HG02973 (cell line): ENCODE results near the gene ZNF428.
"Not testable (repeated sequence)": the region's sequence is repeated elsewhere in the genome, so short reads cannot be mapped to it uniquely, and the experiment has no call there.

Experiments
- ATAC-seq: cut with Tn5 transposase; IDR thresholded peaks from one replicate; pipeline ENCODE4 v1.9.1; 2021; ENCODE audit warnings: moderate library complexity; ENCODE audit not compliant: unreplicated experiment

ZNF428 gene

GRCh38 chr19:43640424-43640757 lies 21.0 kb upstream of the ZNF428 start:
- ATAC-seq, result no peak

DNA sequence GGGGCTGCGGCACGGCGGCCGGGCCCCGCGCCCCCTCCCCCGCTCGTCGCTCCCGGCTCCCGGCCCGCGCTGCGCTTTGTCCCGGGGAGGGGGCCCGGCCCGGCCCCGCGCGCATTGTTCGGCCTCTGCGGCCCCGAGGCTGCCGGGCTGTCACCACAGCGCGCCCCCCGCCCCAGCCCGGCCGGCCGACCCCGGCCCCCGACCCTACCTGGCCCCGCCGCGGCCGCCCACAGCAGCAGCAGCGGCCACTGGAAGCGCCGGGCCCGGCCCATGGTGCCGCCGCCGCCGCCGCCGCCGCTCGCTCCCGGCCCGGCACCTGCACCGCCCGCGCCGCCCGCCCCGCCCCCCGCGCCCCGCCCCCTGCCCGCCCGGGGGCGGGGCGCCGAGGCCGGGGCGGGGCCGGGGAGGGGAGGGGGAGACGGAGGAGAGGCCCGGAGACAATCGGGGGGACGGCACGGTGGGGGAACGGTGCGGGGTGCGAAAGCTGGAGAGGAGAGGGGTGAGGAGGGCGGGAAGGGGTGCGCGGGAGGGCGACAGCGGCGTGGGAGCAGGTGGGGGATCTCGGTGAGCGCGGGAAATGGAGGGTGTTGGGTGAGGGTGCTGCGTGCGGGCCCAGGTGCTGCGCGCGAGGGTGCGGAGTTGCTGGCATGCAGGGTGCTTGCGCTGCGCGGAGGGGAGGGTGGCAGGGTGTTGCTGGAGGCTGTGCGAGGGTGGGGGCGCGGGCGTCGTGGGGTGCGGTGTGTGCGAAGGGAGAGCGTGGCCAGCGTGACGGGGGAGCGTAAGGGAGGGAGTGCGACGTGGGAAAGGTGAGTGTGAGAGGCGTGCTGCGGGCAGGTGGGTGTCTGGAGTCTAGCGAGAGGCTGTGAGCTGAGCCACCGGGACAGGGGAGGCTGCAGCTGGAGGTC lies 20.3 kb upstream of the ZNF428 start, which contains the start of gene CADM4:
TSS of gene CADM4 (minus strand) at position 332 of the 905 bp plus-strand sequence. CDS start at position 272, 60 bp downstream.
- ATAC-seq, result no peak

- no peak for ATAC-seq
These were observed 19.6 kb upstream of the ZNF428 start for GRCh38 chr19:43638995-43639518.

GRCh38 chr19:43638214-43638994 lies 19.0 kb upstream of the ZNF428 start:
- no peak for ATAC-seq

GRCh38 chr19:43636121-43636683 lies 16.8 kb upstream of the ZNF428 start:
- ATAC-seq, result no peak

DNA sequence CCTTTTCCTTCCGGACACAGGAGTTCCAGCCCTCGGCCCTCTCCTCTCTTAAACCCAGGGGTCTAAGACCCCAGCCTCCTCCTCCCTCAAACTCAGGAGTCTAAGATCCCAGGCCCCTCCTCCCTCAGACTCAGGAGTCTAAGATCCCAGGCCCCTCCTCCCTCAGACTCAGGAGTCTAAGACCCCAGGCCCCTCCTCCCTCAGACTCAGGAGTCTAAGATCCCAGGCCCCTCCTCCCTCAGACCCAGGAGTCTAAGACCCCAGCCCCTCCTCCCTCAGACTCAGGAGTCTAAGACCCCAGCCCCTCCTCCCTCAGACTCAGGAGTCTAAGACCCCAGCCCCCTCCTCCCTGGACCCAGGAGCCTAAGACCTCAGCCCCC lies 16.1 kb upstream of the ZNF428 start:
- ATAC-seq, result not testable (repeated sequence)

DNA sequence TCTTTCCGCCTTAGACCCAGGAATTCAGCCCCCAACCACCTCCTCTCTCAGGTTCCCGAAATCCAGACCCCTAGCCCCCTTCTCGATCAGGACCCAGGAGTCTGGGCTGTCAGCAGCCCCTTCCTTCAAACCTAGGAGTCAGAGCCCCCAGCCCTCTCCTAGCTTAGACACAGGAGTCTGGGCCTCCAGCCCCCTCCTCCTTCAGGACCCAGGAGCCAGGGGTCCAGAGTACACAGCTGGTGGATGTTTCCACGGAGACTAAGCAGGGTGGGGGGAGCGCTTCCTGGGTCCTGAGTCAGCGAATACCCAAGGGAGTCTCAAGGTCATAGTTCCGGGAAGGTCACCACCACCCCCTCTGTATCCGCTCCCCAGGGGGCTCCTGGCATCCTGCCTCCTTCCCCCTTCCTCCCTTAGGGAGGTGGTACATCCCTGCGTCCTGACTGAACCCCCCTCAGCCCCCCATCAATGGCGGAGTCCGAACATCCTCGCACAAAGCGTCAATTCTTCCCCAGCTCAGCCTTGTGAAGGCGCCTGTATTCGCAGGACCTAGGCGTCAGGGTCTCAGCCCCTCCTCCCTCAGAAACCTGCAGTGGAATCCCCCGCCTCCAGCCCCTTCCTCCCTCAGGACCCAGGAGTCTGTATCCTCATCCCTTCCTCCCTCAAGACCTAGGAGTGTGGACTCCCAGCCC lies 15.6 kb upstream of the ZNF428 start:
- ATAC-seq, result no peak

- ATAC-seq, result no peak
These were observed 15.1 kb upstream of the ZNF428 start for GRCh38 chr19:43634506-43634871.

DNA sequence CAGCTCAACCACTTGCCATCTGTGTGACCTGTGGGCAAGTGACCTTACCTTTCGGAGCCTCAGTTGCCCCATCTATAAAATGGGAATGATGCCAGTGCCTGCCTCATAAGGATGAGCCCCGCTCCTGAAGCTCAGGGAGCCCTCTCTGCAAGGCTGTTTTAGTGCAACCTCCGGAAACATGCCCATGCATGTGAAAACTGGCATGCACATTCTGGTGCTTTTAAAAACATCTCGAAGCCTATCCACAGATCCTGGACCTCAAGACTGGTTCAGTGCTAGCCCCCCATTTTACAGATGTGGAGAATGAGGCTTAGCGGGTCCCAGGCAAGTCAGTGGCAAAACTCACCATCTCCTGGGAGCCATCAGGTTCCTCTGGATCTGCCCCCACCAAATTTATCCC lies 14.6 kb upstream of the ZNF428 start:
- ATAC-seq, result no peak

DNA sequence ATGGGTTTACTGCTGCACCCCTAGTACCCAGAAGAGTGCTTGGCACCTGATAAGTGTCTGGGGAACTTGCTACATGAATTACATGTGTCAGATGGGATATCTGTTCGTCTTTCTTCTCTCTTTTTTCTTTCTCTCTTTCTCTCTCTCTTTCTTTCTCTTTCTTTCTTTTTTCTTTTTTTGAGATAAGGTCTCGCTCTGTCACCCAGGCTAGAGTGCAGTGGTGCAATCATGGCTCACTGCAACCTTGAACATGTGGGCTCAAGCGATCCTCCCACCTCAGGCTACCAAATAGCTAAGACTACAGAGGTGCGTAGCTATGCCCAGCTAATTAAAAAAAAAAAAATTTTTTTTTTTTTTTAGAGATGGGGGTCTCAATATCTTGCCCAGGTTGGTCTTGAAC lies 14.1 kb upstream of the ZNF428 start:
- no peak for ATAC-seq

DNA sequence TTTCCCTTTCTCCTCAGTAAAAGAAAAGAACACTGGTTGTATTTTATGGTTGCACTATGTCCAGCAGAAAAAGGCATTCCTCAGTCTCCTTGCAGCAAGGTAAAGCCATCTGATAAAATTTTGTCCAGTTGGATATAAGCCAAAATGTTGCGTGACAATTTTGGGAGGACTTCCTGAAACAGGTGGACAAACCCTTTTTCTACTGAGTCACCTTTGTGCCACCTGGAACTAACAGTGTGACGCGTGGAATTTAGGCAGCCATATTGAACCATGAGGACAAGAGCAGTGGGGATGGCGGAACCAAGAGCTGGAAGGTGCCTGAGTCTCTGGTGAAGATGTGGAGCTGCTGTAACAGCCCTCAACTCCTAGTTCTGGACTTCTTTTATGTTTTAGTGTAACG lies 12.1 kb upstream of the ZNF428 start:
- ATAC-seq, result no peak

GRCh38 chr19:43628646-43629326 lies 9.4 kb upstream of the ZNF428 start:
- ATAC-seq, result no peak

GRCh38 chr19:43626838-43627237 lies 7.4 kb upstream of the ZNF428 start:
- no peak for ATAC-seq

DNA sequence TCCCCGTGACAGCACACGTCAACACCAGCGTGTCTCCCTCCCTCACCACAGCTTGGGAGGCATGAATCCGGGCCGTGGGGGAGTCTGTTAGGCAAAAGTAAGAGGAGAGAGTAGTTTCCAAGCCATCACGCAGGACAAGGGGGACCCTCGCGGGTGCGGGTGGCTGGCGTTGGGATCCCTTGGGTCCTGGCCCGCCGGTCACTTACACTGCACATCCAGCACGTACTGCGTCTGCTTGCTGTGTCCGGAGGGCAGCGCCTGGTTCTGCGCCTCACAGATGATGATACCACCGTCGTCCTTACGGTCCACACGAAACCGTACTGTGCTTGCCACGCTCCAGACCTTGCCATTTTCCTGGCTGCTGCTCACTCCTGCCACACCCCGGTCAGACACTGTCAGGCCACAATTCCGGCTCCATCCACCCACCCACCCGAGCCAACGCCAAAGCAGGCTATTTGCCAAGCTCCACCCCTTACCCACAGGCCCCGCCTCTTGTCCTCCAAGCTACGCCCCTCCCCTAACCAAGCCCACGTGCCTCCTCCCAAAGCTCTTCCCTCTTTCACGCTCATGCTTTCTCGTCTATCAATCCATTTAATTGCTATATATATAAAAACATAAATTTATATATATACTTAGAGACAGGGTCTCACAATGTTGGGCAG lies 6.6 kb upstream of the ZNF428 start:
- no peak for ATAC-seq

DNA sequence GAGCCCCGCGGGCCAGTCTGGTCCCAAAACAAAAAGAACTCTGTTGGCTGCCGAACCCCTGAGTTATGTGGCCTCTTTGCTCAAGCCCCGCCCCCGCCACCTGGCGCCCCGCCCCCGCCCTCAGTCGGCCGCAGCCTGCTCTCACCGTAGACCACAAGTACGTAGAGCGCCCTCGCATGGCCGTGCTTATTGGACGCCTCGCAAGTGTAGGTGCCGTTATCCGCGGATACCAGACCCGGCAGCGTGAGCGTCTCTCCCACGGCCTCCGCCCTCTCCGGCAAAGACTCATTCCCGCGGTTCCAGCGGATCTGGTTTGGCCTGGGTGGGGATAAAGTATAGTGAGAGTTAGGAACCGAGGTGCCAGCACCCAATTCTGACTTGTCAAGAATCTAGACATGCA lies 5.5 kb upstream of the ZNF428 start:
- no peak for ATAC-seq

GRCh38 chr19:43623889-43624670 lies 4.7 kb upstream of the ZNF428 start:
- ATAC-seq, result no peak

DNA sequence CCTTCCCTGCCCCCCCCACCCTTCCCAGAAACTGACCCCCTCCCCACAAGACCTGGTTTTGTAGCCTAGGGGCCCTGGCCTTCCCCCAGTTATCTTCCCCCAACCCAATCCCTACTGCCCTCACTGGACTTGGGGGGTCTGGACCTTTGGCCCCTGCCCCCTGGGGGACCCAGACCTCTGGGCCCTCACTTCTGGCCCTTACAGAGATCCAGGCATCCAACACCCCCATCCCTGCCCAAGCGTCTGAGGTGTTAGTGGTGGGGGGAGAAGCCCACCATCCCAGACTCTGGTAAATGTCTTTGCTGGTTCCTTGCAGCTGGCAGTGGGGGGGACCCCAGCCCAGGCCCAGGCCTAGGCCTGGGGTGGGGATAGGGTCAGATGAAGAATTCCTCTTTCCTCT lies 3.5 kb upstream of the ZNF428 start:
- no peak for ATAC-seq

DNA sequence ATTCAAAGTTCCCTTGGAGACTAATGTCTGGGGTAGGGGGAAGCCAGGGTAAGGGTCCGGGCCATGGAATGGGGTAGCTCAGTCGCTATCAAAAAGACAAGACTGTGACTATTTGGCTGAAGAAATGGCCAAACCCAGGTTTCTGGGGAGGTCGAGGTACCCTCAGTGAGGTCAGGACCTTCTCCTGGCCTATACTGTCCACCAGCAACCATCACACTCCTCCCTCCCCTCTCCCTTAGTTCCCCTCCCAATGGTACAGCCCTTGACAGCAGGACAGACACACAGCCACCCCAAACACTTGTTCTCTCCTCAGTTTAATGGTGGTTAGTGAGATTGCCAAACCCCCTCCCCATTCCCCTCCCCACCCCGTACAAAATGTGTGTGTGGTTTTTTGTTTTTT lies 2.6 kb upstream of the ZNF428 start:
- no peak for ATAC-seq
